Cardiac muscle cell (in vitro differentiated cells and primary cell): ENCODE measurements around the gene TYW1B. TPM values are rescaled to one million over a fixed set of nuclear protein-coding genes. Genes with fewer than 3 reads are reported as not detected.
"Not testable (repeated sequence)": the region's sequence is repeated elsewhere in the genome, so short reads cannot be mapped to it uniquely, and the experiment has no call there.

Source experiments
- DNase-seq, 2 donors: peaks; one replicate each; pipeline versions ENCODE4 v3.0.0 to v3.0.0-alpha.2; 2010 to 2017; ENCODE audit warnings: low read depth in 1 of 2, low spot score in 1 of 2
- H3K27ac ChIP-seq: fragments of 200-600 bp; sonication (generic); 2 replicates; pipeline ENCODE4 v1.5.1; 2016
- H3K27me3 ChIP-seq: fragments of 200-600 bp; sonication (generic); 2 replicates; pipeline ENCODE4 v1.6.0; 2016; ENCODE audit warnings: control low read depth
- H3K36me3 ChIP-seq: fragments of 200-600 bp; sonication (generic); 2 replicates; pipeline ENCODE4 v1.5.1; 2016; ENCODE audit warnings: control low read depth
- H3K4me1 ChIP-seq: fragments of 200-600 bp; sonication (generic); 2 replicates; pipeline ENCODE4 v1.8.1; 2017; ENCODE audit warnings: low read depth, mild to moderate bottlenecking, mixed run types
- H3K4me3 ChIP-seq: fragments of 200-600 bp; sonication (generic); 2 replicates; pipeline ENCODE4 v1.5.1; 2016; ENCODE audit warnings: mild to moderate bottlenecking
- H3K9me3 ChIP-seq: fragments of 200-600 bp; sonication (generic); 2 replicates; pipeline ENCODE4 v1.5.1; 2017; ENCODE audit warnings: low read depth, mild to moderate bottlenecking, control low read depth
- polyA plus RNA-seq: library from polyadenylated mRNA; unstranded; fragments of >200 nt; fragmentation: Nextera tagmentation; extraction: Ambion mirVana; gene quantifications from 2 replicates; pipeline ENCODE4 v1.2.1, GENCODE V29; 2016
- total RNA-seq: library from RNA; depleted of rRNA; stranded (reverse); fragments of >200 nt; gene quantifications from 2 replicates; pipeline ENCODE4 v1.2.3, GENCODE V29; 2016
- TF ChIP-seq, protein P1 (sequence below): IDR thresholded peaks from 2 replicates; pipeline ENCODE4 v1.5.1; 2012; ENCODE audit warnings: low read depth, mild to moderate bottlenecking, low read length

Gene TYW1B
- total and polyA plus RNA-seq, 2 experiments from 2014 or later, result 2.9 to 3.2 TPM

DNA sequence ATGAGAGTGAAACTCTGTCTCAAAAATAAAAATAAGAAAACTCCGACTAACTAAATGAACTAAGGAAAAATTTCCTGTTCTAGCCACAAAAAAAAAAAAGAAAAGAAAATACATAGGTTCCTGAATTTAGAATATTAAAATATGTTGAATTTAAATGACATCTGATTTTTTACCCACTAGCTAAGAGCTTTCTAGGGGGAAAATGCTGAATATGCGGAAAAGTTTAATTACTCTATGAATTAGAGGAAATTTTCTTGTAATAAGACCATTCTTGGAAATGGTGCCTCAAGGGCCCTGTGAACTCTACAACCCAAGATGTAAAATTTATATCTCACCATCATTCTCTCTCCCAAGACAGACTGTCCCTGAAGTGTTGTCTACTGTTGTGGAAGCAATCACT, 250.9 kb downstream of the TYW1B start:
- no peak for DNase-seq
- TF ChIP-seq, protein P1, sequence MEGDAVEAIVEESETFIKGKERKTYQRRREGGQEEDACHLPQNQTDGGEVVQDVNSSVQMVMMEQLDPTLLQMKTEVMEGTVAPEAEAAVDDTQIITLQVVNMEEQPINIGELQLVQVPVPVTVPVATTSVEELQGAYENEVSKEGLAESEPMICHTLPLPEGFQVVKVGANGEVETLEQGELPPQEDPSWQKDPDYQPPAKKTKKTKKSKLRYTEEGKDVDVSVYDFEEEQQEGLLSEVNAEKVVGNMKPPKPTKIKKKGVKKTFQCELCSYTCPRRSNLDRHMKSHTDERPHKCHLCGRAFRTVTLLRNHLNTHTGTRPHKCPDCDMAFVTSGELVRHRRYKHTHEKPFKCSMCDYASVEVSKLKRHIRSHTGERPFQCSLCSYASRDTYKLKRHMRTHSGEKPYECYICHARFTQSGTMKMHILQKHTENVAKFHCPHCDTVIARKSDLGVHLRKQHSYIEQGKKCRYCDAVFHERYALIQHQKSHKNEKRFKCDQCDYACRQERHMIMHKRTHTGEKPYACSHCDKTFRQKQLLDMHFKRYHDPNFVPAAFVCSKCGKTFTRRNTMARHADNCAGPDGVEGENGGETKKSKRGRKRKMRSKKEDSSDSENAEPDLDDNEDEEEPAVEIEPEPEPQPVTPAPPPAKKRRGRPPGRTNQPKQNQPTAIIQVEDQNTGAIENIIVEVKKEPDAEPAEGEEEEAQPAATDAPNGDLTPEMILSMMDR, result no peak
- H3K27me3 ChIP-seq, result no peaks in the 10 kb centered on the region
- peaks cover 3% of the 10 kb centered on the region for H3K4me1 ChIP-seq
- no peaks in the 10 kb centered on the region for H3K9me3 ChIP-seq
- no peak overlapping the region for H3K4me3 ChIP-seq
- H3K27ac ChIP-seq, result no peak overlapping the region
- no peaks in the 10 kb centered on the region for H3K36me3 ChIP-seq

- not testable (repeated sequence) for H3K4me3 ChIP-seq, DNase-seq, H3K36me3 ChIP-seq, H3K4me1 ChIP-seq, H3K9me3 ChIP-seq, H3K27ac ChIP-seq, H3K27me3 ChIP-seq
These were observed 266.0 kb downstream of the TYW1B start for GRCh38 chr7:72561988-72562387.

DNA sequence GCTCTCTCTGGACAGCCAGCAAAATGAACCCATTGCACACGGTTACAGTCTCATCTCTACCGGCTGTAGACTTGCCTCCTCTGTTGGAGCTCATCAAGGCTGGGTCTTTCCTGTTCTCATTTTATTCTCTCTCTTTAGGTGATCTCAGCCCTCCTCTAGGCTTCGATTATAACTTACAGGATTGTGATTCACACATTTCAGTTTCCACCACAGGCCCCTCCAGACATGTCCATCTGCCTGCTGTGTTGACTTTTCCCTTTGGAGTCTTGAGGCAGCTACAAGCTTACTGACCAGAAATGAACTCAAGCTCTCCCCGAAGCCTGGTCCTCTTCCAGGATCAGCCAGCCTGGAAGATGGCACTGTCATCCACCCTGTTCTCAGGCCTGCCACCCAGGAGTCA, 268.5 kb downstream of the TYW1B start:
- DNase-seq, H3K27ac ChIP-seq, H3K4me3 ChIP-seq, H3K9me3 ChIP-seq, H3K36me3 ChIP-seq, H3K4me1 ChIP-seq, H3K27me3 ChIP-seq: not testable (repeated sequence)

- H3K9me3 ChIP-seq, H3K27me3 ChIP-seq, H3K4me3 ChIP-seq, H3K4me1 ChIP-seq, DNase-seq, H3K27ac ChIP-seq, H3K36me3 ChIP-seq: not testable (repeated sequence)
These were observed 271.3 kb downstream of the TYW1B start for GRCh38 chr7:72556733-72557132.

GRCh38 chr7:72555238-72555637, 272.8 kb downstream of the TYW1B start:
- not testable (repeated sequence) for H3K4me3 ChIP-seq, H3K9me3 ChIP-seq, DNase-seq, H3K36me3 ChIP-seq, H3K4me1 ChIP-seq, H3K27me3 ChIP-seq, H3K27ac ChIP-seq

- H3K36me3 ChIP-seq, H3K4me1 ChIP-seq, H3K4me3 ChIP-seq, DNase-seq, H3K27ac ChIP-seq, H3K9me3 ChIP-seq, H3K27me3 ChIP-seq: not testable (repeated sequence)
These were observed 273.6 kb downstream of the TYW1B start for GRCh38 chr7:72554401-72554800.

- peak in 1 of 2 donors; percentile 1 for DNase-seq
- H3K4me3 ChIP-seq, H3K9me3 ChIP-seq, H3K4me1 ChIP-seq, H3K36me3 ChIP-seq, H3K27ac ChIP-seq, H3K27me3 ChIP-seq: not testable (repeated sequence)
These were observed 277.5 kb downstream of the TYW1B start for GRCh38 chr7:72550454-72550853.

DNA sequence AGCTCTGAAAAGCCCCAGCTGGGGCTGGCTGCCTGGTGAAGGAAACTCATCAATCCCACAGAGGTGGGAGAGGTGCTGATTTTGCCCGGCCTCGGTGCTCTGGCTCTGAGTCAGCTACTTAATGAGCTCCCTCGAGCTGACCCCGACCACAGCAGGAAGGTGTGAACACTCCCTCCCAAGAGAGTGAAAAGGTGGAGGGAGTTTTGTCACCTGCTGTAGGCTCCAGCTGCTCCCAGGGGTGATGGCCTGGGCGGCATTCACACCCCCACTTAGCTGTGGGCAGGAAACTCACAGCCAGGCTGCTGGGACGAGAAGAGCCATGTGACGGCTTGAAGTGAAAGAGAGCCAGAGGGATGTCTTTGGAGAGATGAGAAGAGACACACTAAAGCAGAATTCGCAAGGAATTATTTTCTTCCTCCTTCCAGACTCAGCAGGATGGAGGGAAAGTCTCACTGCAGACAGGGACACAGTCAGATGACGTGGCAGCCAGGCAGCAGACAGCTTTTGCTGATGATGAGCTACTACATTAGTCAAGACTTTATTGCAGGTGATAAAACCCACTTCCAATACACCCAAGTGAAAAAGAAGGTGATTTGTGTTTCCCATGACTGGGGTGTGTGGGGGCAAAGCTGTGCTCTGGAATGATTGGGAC, 281.3 kb downstream of the TYW1B start:
- H3K4me3 ChIP-seq, H3K4me1 ChIP-seq, H3K36me3 ChIP-seq, H3K27me3 ChIP-seq, H3K9me3 ChIP-seq, H3K27ac ChIP-seq: not testable (repeated sequence)
- peak in 1 of 2 donors; percentile 1 for DNase-seq

- not testable (repeated sequence) for H3K9me3 ChIP-seq, H3K27me3 ChIP-seq, H3K36me3 ChIP-seq, H3K27ac ChIP-seq, DNase-seq, H3K4me1 ChIP-seq, H3K4me3 ChIP-seq
These were observed 283.5 kb downstream of the TYW1B start for GRCh38 chr7:72544531-72544930.

DNA sequence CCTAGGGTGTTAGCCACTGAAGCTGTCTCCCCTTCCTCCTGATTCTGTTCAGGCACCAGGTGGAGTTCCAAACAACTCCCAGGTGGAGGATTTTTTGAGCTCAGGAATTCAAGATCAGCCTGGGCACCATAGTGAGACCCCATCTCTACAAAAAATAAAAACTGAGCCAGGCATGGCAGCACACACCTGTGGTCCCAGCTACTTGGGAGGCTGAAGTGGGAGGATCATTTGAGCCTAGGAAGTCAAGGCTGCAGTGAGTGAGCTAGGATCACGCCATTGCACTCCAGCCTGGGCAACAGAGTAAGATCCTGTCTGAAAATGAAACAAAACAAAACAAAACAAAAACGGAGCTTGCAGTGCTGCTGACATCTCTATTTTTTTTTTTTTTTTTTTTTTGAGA, 287.1 kb downstream of the TYW1B start:
- Histone ChIP-seq H3K9me3 (no peaks in the 10 kb centered on the region), H3K27me3 (no peaks in the 10 kb centered on the region), H3K4me1 (no peaks in the 10 kb centered on the region), H3K4me3 (no peak overlapping the region), H3K27ac (no peak overlapping the region), H3K36me3 (no peaks in the 10 kb centered on the region)
- DNase-seq, result no peak
- TF ChIP-seq, protein P1, result no peak
